GM12873 (cell line): ENCODE data around the gene TLE1.

ENCODE experiments used
- TF ChIP-seq, protein P1 (sequence below): IDR thresholded peaks from 2 replicates; pipeline ENCODE4 v1.5.1; 2012; ENCODE audit warnings: low read depth, mild to moderate bottlenecking, moderate library complexity, low read length, control low read depth; ENCODE audit not compliant: insufficient read depth; ENCODE audit errors: missing control alignments

TLE1 gene

DNA sequence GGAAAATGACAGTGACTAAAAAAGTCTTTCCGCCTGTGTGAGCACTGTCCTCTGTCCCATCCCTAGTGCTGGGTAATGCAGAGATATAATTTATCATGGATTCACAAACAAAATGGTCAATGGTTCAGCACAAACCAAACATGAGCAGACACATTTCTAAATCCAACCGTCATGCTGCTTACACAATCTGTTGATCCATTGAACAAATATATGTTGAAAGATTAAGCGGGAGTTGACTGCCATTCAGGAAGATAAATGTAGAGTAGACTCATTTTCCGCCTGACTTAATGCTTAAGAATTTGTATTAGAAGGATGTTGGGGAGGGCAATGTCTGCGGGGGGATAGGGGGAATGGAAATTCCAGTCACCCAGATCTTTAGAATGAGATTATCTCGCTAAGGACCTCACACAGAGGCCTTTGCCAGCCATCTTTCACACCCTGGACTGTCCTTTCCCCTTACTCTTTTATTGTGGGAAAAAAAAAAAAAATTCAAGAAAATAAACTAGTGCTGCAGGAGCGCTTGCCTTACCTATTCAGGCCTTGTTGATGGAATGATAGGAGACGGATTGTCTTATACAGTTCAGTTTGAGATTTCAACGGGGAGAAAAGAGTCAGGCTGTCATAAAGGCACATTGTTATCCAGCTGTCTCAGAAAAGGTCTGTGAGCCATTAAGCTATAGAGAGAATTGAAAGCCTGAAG is 153.7 kb downstream of the TLE1 start:
- TF ChIP-seq, protein P1, sequence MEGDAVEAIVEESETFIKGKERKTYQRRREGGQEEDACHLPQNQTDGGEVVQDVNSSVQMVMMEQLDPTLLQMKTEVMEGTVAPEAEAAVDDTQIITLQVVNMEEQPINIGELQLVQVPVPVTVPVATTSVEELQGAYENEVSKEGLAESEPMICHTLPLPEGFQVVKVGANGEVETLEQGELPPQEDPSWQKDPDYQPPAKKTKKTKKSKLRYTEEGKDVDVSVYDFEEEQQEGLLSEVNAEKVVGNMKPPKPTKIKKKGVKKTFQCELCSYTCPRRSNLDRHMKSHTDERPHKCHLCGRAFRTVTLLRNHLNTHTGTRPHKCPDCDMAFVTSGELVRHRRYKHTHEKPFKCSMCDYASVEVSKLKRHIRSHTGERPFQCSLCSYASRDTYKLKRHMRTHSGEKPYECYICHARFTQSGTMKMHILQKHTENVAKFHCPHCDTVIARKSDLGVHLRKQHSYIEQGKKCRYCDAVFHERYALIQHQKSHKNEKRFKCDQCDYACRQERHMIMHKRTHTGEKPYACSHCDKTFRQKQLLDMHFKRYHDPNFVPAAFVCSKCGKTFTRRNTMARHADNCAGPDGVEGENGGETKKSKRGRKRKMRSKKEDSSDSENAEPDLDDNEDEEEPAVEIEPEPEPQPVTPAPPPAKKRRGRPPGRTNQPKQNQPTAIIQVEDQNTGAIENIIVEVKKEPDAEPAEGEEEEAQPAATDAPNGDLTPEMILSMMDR = no peak

DNA sequence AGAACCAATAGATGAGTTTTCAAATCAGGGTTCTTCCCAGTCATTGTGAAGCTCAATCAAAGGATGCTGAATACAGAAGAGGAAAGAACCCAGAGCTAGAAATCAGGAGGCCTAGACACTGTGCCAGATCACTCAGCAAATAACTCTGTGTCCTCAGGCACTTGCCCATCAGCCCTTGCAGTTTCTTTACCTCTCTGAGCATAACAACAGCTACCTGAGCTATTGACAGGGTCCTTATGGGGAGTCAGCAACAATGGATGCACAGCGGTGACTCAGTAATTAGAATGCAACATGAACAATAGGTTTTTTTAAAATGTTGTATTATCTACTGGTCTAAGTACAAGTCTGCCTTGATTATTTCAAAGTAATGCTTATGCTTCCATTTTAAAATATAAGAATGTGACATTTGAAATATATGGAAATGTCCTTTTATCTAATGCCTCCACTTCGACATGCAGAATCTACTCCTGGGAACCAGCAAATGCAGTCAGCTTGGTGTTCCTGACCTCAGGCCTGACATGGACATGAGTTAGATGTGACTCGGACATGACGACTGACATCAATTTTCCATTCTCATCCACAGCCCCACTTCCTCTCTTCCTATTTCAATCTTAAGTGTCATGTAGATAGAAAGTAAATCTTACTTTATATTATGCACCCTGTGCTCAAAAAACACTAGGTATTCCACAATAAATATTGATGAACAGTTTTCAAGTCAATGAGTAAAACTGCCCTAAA is 155.0 kb downstream of the TLE1 start:
- TF ChIP-seq, protein P1 = no peak
